MM.1S (cell line): ENCODE data around the gene SLC9A3.

Source experiments
- DNase-seq: peaks from one replicate; pipeline ENCODE4 v3.0.0-alpha.2; 2015
- H2AFZ ChIP-seq: fragments of 300-600 bp; sonication (generic); 2 replicates; pipeline ENCODE4 v1.6.0; 2016; ENCODE audit warnings: antibody characterized with exemption, low read length
- H3F3A ChIP-seq: fragments of 300-600 bp; sonication (generic); 2 replicates; pipeline ENCODE4 v1.6.1; 2016; ENCODE audit warnings: mild to moderate bottlenecking, antibody characterized with exemption, low read length, moderate library complexity, mixed read lengths; ENCODE audit not compliant: insufficient read depth
- H3K27ac ChIP-seq: fragments of 300-600 bp; sonication (generic); 2 replicates; pipeline ENCODE4 v1.5.1; 2016; ENCODE audit warnings: mild to moderate bottlenecking, low read length
- H3K27me3 ChIP-seq: fragments of 300-600 bp; sonication (generic); replicated peaks from 2 replicates; pipeline ENCODE4 v1.6.0; 2016; ENCODE audit warnings: low read length; ENCODE audit not compliant: insufficient read depth
- H3K36me3 ChIP-seq: fragments of 300-600 bp; sonication (generic); replicated peaks from 2 replicates; pipeline ENCODE4 v1.6.1; 2016; ENCODE audit warnings: mild to moderate bottlenecking, low read length, mixed read lengths; ENCODE audit not compliant: insufficient read depth
- H3K4me1 ChIP-seq: fragments of 300-600 bp; sonication (generic); 2 replicates; pipeline ENCODE4 v1.6.1; 2016; ENCODE audit warnings: low read length, mixed read lengths
- H3K4me2 ChIP-seq: fragments of 300-600 bp; sonication (generic); 2 replicates; pipeline ENCODE4 v1.6.0; 2016; ENCODE audit warnings: low read depth, low read length
- H3K4me3 ChIP-seq: fragments of 300-600 bp; sonication (generic); 2 replicates; pipeline ENCODE4 v1.5.1; 2016; ENCODE audit warnings: low read length, mixed read lengths
- H3K79me2 ChIP-seq: fragments of 300-600 bp; sonication (generic); 2 replicates; pipeline ENCODE4 v1.6.1; 2016; ENCODE audit warnings: mixed run types, low read length, mixed read lengths
- H3K9ac ChIP-seq: fragments of 300-600 bp; sonication (generic); 2 replicates; pipeline ENCODE4 v1.6.1; 2016; ENCODE audit warnings: low read length, mixed read lengths
- H3K9me2 ChIP-seq: fragments of 300-600 bp; sonication (generic); replicated peaks from 2 replicates; pipeline ENCODE4 v1.6.1; 2016; ENCODE audit warnings: mild to moderate bottlenecking, low read length, mixed read lengths; ENCODE audit not compliant: insufficient read depth
- H3K9me3 ChIP-seq: fragments of 300-600 bp; sonication (generic); replicated peaks from 2 replicates; pipeline ENCODE4 v1.6.1; 2016; ENCODE audit warnings: mild to moderate bottlenecking, low read length, mixed read lengths; ENCODE audit not compliant: insufficient read depth
- H4K20me1 ChIP-seq: fragments of 300-600 bp; sonication (generic); 2 replicates; pipeline ENCODE4 v1.6.1; 2016; ENCODE audit warnings: mild to moderate bottlenecking, low read length, moderate library complexity, mixed read lengths; ENCODE audit not compliant: insufficient read depth
- CTCF ChIP-seq: fragments of 300-600 bp; sonication (generic); IDR thresholded peaks from 2 replicates; pipeline ENCODE4 v1.5.1; 2016; ENCODE audit warnings: antibody characterized with exemption, low read length, mixed read lengths
- EZH2 ChIP-seq: fragments of 300-600 bp; sonication (generic); optimal IDR thresholded peaks from 2 replicates; pipeline ENCODE3; 2017; ENCODE audit warnings: low read depth, mild to moderate bottlenecking, antibody characterized with exemption, low read length, mixed read lengths
- EZH2phosphoT487 ChIP-seq: fragments of 300-600 bp; sonication (generic); IDR thresholded peaks from 2 replicates; pipeline ENCODE4 v1.6.1; 2018; ENCODE audit warnings: antibody characterized with exemption, low read length

The SLC9A3 gene

GRCh38 chr5:483011-483410 lies 41.2 kb downstream of the SLC9A3 start:
- H3K27ac ChIP-seq = no peak overlapping the region
- no peak for TF ChIP-seq CTCF
- TF ChIP-seq EZH2phosphoT487 = no peak
- no peak for TF ChIP-seq EZH2

GRCh38 chr5:482506-482905 lies 41.7 kb downstream of the SLC9A3 start:
- H3K27ac ChIP-seq = no peak overlapping the region
- H3K79me2 ChIP-seq = no peaks in the 10 kb centered on the region
- no peak for DNase-seq
- no peak overlapping the region for H3K4me2 ChIP-seq
- no peaks in the 10 kb centered on the region for H3K9me3 ChIP-seq
- H3K4me3 ChIP-seq = no peak overlapping the region
- peaks cover 68% of the 10 kb centered on the region for H3K27me3 ChIP-seq
- no peaks in the 10 kb centered on the region for H3K9me2 ChIP-seq
- no peaks in the 10 kb centered on the region for H3F3A ChIP-seq
- H2AFZ ChIP-seq = no peak overlapping the region
- no peak overlapping the region for H3K9ac ChIP-seq
- H3K36me3 ChIP-seq = no peaks in the 10 kb centered on the region
- no peaks in the 10 kb centered on the region for H3K4me1 ChIP-seq
- TF ChIP-seq CTCF = no peak
- TF ChIP-seq EZH2phosphoT487 = no peak
- no peak for TF ChIP-seq EZH2
- H4K20me1 ChIP-seq = no peaks in the 10 kb centered on the region

More at GRCh38 chr5:483011-483410, 41.2 kb downstream of the SLC9A3 start:
- no peaks in the 10 kb centered on the region for H3K36me3 ChIP-seq
- H2AFZ ChIP-seq = no peak overlapping the region
- no peaks in the 10 kb centered on the region for H3K9me3 ChIP-seq
- no peaks in the 10 kb centered on the region for H3F3A ChIP-seq
- H3K4me1 ChIP-seq = no peaks in the 10 kb centered on the region
- no peaks in the 10 kb centered on the region for H4K20me1 ChIP-seq
- H3K4me3 ChIP-seq = no peak overlapping the region
- no peaks in the 10 kb centered on the region for H3K9me2 ChIP-seq
- no peak overlapping the region for H3K9ac ChIP-seq
- no peaks in the 10 kb centered on the region for H3K79me2 ChIP-seq
- peaks cover 63% of the 10 kb centered on the region for H3K27me3 ChIP-seq
- DNase-seq = no peak
- no peak overlapping the region for H3K4me2 ChIP-seq

GRCh38 chr5:482021-482420 lies 42.2 kb downstream of the SLC9A3 start:
- no peak for TF ChIP-seq EZH2phosphoT487
- no peak for TF ChIP-seq CTCF
- no peak for TF ChIP-seq EZH2
- H3K79me2 ChIP-seq = no peaks in the 10 kb centered on the region
- H3K4me3 ChIP-seq = no peak overlapping the region
- H3K27me3 ChIP-seq = peaks cover 73% of the 10 kb centered on the region
- no peaks in the 10 kb centered on the region for H4K20me1 ChIP-seq
- H3K4me2 ChIP-seq = no peak overlapping the region
- H3K27ac ChIP-seq = no peak overlapping the region
- no peak overlapping the region for H3K9ac ChIP-seq
- H3K9me3 ChIP-seq = no peaks in the 10 kb centered on the region
- H3K36me3 ChIP-seq = no peaks in the 10 kb centered on the region
- no peaks in the 10 kb centered on the region for H3K4me1 ChIP-seq
- no peaks in the 10 kb centered on the region for H3F3A ChIP-seq
- H2AFZ ChIP-seq = no peak overlapping the region
- no peak for DNase-seq
- no peaks in the 10 kb centered on the region for H3K9me2 ChIP-seq
